D721Med (cell line): ENCODE results near the gene ZSWIM2.
"Not testable (repeated sequence)": the region's sequence is repeated elsewhere in the genome, so short reads cannot be mapped to it uniquely, and the experiment has no call there.

ENCODE experiments used
- DNase-seq: peaks from one replicate; pipeline ENCODE4 v3.0.0; 2011; ENCODE audit warnings: low spot score; ENCODE audit not compliant: insufficient read length
- FAIRE-seq: peaks from 2 replicates; lab custom pipeline; 2011; peaks lifted over from hg19 to GRCh38; lab: Jason Lieb, UNC
- CTCF ChIP-seq: IDR thresholded peaks from 2 replicates; pipeline ENCODE4 v1.5.1; 2012; ENCODE audit warnings: mild to moderate bottlenecking, control low read depth; ENCODE audit not compliant: insufficient read depth; ENCODE audit errors: missing control alignments

Gene ZSWIM2

GRCh38 chr2:186806591-186806990 lies 42.4 kb downstream of the ZSWIM2 start:
- DNase-seq: no peak
- FAIRE-seq: no peak
- no peak for TF ChIP-seq CTCF

GRCh38 chr2:186798604-186799003 lies 50.4 kb downstream of the ZSWIM2 start:
- FAIRE-seq: not testable (repeated sequence)

GRCh38 chr2:186784930-186785329 lies 64.0 kb downstream of the ZSWIM2 start:
- TF ChIP-seq CTCF: no peak
- FAIRE-seq (no peak), DNase-seq (no peak)

More at GRCh38 chr2:186798604-186799003, 50.4 kb downstream of the ZSWIM2 start:
- DNase-seq: not testable (repeated sequence)

- no peak for TF ChIP-seq CTCF
- no peak for DNase-seq
- FAIRE-seq: no peak
Observed at GRCh38 chr2:186783254-186783653, 65.7 kb downstream of the ZSWIM2 start.

GRCh38 chr2:186780701-186781316 lies 68.2 kb downstream of the ZSWIM2 start:
- DNase-seq (no peak), FAIRE-seq (no peak)
- peak; percentile 52 for TF ChIP-seq CTCF
